ENCODE results near the gene PHLDA2. TPM values are rescaled to one million over a fixed set of nuclear protein-coding genes. Genes with fewer than 3 reads are reported as not detected.
A peak's percentile ranks its signal among the peaks of the same experiment; 100 is the strongest.

PHLDA2 gene
- total and polyA plus RNA-seq, 9 of the 15 experiments (the other 6 are each of a cell fraction or from before 2014, with no cell fraction given): 0.43 to 42.4 (median 4.7) TPM

GRCh38 chr11:2892215-2892966 is 36.8 kb downstream of the PHLDA2 start (continued):
- TF ChIP-seq GTF3C2 (IDR thresholded peaks at IDR 0.05; ENCODE audit: borderline replicate concordance, extremely low read depth, insufficient read length) (no peak), ZBTB33 (CRISPR knock-in tag; IDR thresholded peaks at IDR 0.05) (peak; percentile 66), ERF (CRISPR knock-in tag; IDR thresholded peaks at IDR 0.05) (no peak), POLR3G (IDR thresholded peaks at IDR 0.05; ENCODE audit: extremely low read depth, insufficient read length, insufficient replicate concordance) (no peak), SMARCA4 (IDR thresholded peaks at IDR 0.05) (peak; percentile 19; the same call in 1 of the 2 replicates), NONO (IDR thresholded peaks at IDR 0.05; ENCODE audit: low read depth in 2 of 2, low read length in 1 of 2) (no peak), TCF3 (CRISPR knock-in tag; IDR thresholded peaks at IDR 0.05) (no peak), ZNF140 (CRISPR knock-in tag; IDR thresholded peaks at IDR 0.05) (no peak), ADNP (tag; IDR thresholded peaks at IDR 0.05) (no peak), FOXA1 (IDR thresholded peaks at IDR 0.05; ENCODE audit: borderline replicate concordance) (no peak), E2F3 (CRISPR knock-in tag; IDR thresholded peaks at IDR 0.05) (no peak), CBX3 (IDR thresholded peaks at IDR 0.05; ENCODE audit: borderline replicate concordance in 1 of 2, low read length in 2 of 2) (no peak), DNMT1 (IDR thresholded peaks at IDR 0.05) (no peak), HES1 (IDR thresholded peaks at IDR 0.05; ENCODE audit: low read depth) (no peak), BHLHE40 (IDR thresholded peaks at IDR 0.05; ENCODE audit: low read length) (no peak), SMC3 (conservative IDR thresholded peaks at IDR 0.05; ENCODE audit: insufficient read depth, low read depth, low read length) (peak; percentile 97), MLX (CRISPR knock-in tag; conservative IDR thresholded peaks at IDR 0.05) (no peak), TFE3 (CRISPR knock-in tag; IDR thresholded peaks at IDR 0.05) (no peak), PHB2 (IDR thresholded peaks at IDR 0.05; ENCODE audit: low read depth) (no peak)

Data from K562 (cell line).